Endodermal cell (in vitro differentiated cells): ENCODE data around the gene YAE1. TPM values are rescaled to one million over a fixed set of nuclear protein-coding genes. Genes with fewer than 3 reads are reported as not detected.

Source experiments
- DNase-seq: peaks from one replicate; pipeline ENCODE4 v3.0.0-alpha.2; 2017
- H3K27ac ChIP-seq: 2 replicates; pipeline ENCODE4 v1.5.1; 2013; ENCODE audit warnings: mild to moderate bottlenecking, low read depth, low read length, moderate library complexity
- H3K27me3 ChIP-seq: 2 replicates; pipeline ENCODE4 v1.6.1; 2013; ENCODE audit warnings: mild to moderate bottlenecking, low read length, moderate library complexity; ENCODE audit not compliant: insufficient read depth, control insufficient read depth, poor library complexity, severe bottlenecking
- H3K36me3 ChIP-seq: 2 replicates; pipeline ENCODE4 v1.7.0; 2013; ENCODE audit warnings: mild to moderate bottlenecking, low read length, moderate library complexity; ENCODE audit not compliant: control insufficient read depth, insufficient read depth
- H3K4me1 ChIP-seq: one replicate; pipeline ENCODE4 v1.7.0; 2013; ENCODE audit warnings: low read length; ENCODE audit not compliant: control insufficient read depth, insufficient read depth
- H3K4me3 ChIP-seq: 2 replicates; pipeline ENCODE4 v1.5.1; 2013; ENCODE audit warnings: mild to moderate bottlenecking, low read length, moderate library complexity
- H3K9ac ChIP-seq: 2 replicates; pipeline ENCODE4 v1.6.1; 2013; ENCODE audit warnings: mild to moderate bottlenecking, low read length, moderate library complexity; ENCODE audit not compliant: poor library complexity, severe bottlenecking; ENCODE audit errors: extremely low read depth
- H3K9me3 ChIP-seq: 2 replicates; pipeline ENCODE4 v1.6.1; 2013; ENCODE audit warnings: mild to moderate bottlenecking, low read length, moderate library complexity; ENCODE audit not compliant: control insufficient read depth
- H3K27ac Mint-ChIP-seq: 2 replicates; pipeline ENCODE4 v1.8.0; 2020; ENCODE audit warnings: mixed read lengths
- H3K27me3 Mint-ChIP-seq: 2 replicates; pipeline ENCODE4 v1.8.0; 2021; ENCODE audit warnings: mild to moderate bottlenecking, mixed read lengths; ENCODE audit not compliant: insufficient read depth
- H3K36me3 Mint-ChIP-seq: 2 replicates; pipeline ENCODE4 v1.8.0; 2020; ENCODE audit warnings: low read depth, mixed read lengths
- H3K4me1 Mint-ChIP-seq: 2 replicates; pipeline ENCODE4 v1.8.0; 2020; ENCODE audit warnings: mixed read lengths
- H3K4me3 Mint-ChIP-seq: 2 replicates; pipeline ENCODE4 v1.8.0; 2020; ENCODE audit warnings: mild to moderate bottlenecking, moderate library complexity, mixed read lengths
- H3K9me3 Mint-ChIP-seq: 2 replicates; pipeline ENCODE4 v1.8.0; 2020; ENCODE audit warnings: mild to moderate bottlenecking, mixed read lengths
- WGBS, 2 experiments: methylation state at CpG; one replicate each; pipeline versions ENCODE4 v1.1.5 to v1.1.7; 2013; ENCODE audit warnings: missing lambda C conversion rate in 2 of 2, mixed read lengths in 1 of 2; ENCODE audit not compliant: insufficient coverage in 1 of 2, insufficient read length in 1 of 2; 5-methylcytosine and 5-hydroxymethylcytosine counted together
- total RNA-seq, 2 donors: library from RNA; stranded (reverse); fragmentation: NEBNext Ultra II Directional in 1 of 2; extraction: Animal tissue kit (Norgen Biotek cat#: 25700) in 1 of 2; gene quantifications; 2 replicates in 1 of 2; 3 replicates in 1 of 2; pipeline ENCODE4 v1.2.1, GENCODE V29; 2021
- TF ChIP-seq, protein P1 (sequence below): fragments of 200-600 bp; sonication (generic); conservative IDR thresholded peaks from 2 replicates; pipeline ENCODE4 v1.5.0; 2021; ENCODE audit warnings: antibody characterized with exemption, mild to moderate bottlenecking

The YAE1 gene
- total RNA-seq, 2 donors from 2014 or later, result 20.9 to 30.0 TPM

DNA sequence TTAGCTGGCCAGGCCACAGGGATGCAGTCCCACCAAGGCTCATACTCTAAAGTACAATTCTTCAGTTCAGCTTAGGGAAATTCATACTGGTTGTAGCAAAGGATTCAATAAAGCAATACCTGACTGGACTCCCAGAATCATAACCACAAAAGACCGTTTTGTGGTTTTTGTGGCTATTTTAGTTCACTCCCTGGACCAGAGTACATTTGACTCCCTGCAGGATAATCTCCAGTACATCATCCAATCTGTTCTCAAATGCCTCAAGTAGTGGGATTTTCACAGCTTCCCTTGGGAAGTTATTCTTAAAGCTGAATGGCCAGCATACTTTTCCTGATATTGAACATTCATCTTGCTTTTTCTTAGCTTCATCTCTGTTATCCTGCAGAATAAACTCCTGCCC lies 29.3 kb upstream of the YAE1 start:
- H3K4me3 ChIP-seq, result no peak overlapping the region
- Mint-ChIP-seq H3K36me3 (no peaks in the 10 kb centered on the region), H3K27ac (no peak overlapping the region), H3K4me3 (no peak overlapping the region), H3K9me3 (no peaks in the 10 kb centered on the region), H3K27me3 (no peaks in the 10 kb centered on the region), H3K4me1 (peaks cover 33% of the 10 kb centered on the region)
- WGBS, 2 experiments, result 78% methylated on average over 1 of the region's 1 CpG
- TF ChIP-seq, protein P1, sequence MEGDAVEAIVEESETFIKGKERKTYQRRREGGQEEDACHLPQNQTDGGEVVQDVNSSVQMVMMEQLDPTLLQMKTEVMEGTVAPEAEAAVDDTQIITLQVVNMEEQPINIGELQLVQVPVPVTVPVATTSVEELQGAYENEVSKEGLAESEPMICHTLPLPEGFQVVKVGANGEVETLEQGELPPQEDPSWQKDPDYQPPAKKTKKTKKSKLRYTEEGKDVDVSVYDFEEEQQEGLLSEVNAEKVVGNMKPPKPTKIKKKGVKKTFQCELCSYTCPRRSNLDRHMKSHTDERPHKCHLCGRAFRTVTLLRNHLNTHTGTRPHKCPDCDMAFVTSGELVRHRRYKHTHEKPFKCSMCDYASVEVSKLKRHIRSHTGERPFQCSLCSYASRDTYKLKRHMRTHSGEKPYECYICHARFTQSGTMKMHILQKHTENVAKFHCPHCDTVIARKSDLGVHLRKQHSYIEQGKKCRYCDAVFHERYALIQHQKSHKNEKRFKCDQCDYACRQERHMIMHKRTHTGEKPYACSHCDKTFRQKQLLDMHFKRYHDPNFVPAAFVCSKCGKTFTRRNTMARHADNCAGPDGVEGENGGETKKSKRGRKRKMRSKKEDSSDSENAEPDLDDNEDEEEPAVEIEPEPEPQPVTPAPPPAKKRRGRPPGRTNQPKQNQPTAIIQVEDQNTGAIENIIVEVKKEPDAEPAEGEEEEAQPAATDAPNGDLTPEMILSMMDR, result no peak
- DNase-seq, result peak; percentile 0
- H3K4me1 ChIP-seq, result peaks cover 4% of the 10 kb centered on the region
- no peaks in the 10 kb centered on the region for H3K36me3 ChIP-seq
- H3K9me3 ChIP-seq, result no peaks in the 10 kb centered on the region
- no peak overlapping the region for H3K9ac ChIP-seq
- no peak overlapping the region for H3K27ac ChIP-seq
- no peaks in the 10 kb centered on the region for H3K27me3 ChIP-seq

DNA sequence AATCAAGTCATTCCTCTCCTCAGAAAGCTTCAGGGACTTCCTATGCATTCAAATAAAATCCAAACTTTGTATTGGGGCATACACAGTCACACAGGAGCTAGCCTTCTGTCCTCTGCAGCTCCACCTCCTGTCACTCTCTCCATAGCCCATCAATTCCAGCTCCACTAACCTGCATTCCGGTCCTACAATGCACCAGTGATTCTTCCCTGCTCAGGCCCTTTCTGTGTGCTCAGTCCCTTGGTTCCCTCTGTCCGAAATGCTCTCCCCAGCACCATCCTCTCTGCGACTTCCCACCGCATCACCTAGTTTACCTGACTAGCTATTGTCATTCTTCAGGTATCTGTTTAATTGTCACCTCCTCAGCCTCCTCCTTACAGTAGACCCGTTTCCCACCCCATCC lies 26.4 kb upstream of the YAE1 start:
- H3K36me3 Mint-ChIP-seq, result no peaks in the 10 kb centered on the region
- Histone ChIP-seq H3K27ac (no peak overlapping the region), H3K27me3 (no peaks in the 10 kb centered on the region), H3K4me3 (peak overlapping the region; percentile 69), H3K9ac (no peak overlapping the region), H3K36me3 (no peaks in the 10 kb centered on the region), H3K4me1 (peaks cover 4% of the 10 kb centered on the region), H3K9me3 (no peaks in the 10 kb centered on the region)
- peak overlapping the region; percentile 93 for H3K27ac Mint-ChIP-seq
- peaks cover 1% of the 10 kb centered on the region for H3K27me3 Mint-ChIP-seq
- no peaks in the 10 kb centered on the region for H3K9me3 Mint-ChIP-seq
- 67 to 82% methylated on average over 4 to 5 of the region's 5 CpGs for WGBS, 2 experiments
- H3K4me3 Mint-ChIP-seq, result peak overlapping the region; percentile 32
- peaks cover 18% of the 10 kb centered on the region for H3K4me1 Mint-ChIP-seq
- TF ChIP-seq, protein P1, result no peak
- peak; percentile 58 for DNase-seq

DNA sequence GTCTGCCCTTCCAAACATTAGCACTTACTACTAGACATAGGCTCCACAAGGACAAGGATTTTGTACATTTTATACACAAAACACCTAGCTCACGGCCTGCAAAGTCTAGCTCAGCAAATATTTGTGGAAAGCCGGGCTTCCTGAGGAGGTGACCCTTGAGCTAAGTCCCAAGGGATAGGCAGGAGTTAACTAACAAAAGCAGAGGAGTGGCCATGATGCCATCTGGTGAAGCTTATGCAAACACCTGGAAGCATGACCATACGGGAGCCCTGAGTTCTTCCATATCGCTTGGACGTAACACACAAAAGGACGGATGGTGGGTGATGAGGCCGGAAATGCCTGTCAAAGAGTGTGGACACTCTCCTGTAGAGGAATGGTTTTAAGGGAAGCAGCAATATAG lies 25.9 kb upstream of the YAE1 start:
- Mint-ChIP-seq H3K27me3 (peaks cover 1% of the 10 kb centered on the region), H3K4me3 (peak overlapping the region; percentile 32), H3K36me3 (no peaks in the 10 kb centered on the region), H3K4me1 (peaks cover 14% of the 10 kb centered on the region), H3K27ac (peak overlapping the region; percentile 93), H3K9me3 (no peaks in the 10 kb centered on the region)
- Histone ChIP-seq H3K27me3 (no peaks in the 10 kb centered on the region), H3K4me1 (peaks cover 4% of the 10 kb centered on the region), H3K36me3 (no peaks in the 10 kb centered on the region), H3K9ac (no peak overlapping the region), H3K27ac (no peak overlapping the region), H3K9me3 (no peaks in the 10 kb centered on the region), H3K4me3 (peak overlapping the region; percentile 69)
- peak; percentile 53 for DNase-seq
- 90 to 94% methylated on average over 7 of the region's 7 CpGs for WGBS, 2 experiments
- TF ChIP-seq, protein P1, result no peak
